ENCODE measurements around the gene CCL27. TPM values are rescaled to one million over a fixed set of nuclear protein-coding genes. Genes with fewer than 3 reads are reported as not detected.
A peak's percentile ranks its signal among the peaks of the same experiment; 100 is the strongest.

The CCL27 gene
- total RNA-seq, 1 donor from 2014 or later, result not detected

DNA sequence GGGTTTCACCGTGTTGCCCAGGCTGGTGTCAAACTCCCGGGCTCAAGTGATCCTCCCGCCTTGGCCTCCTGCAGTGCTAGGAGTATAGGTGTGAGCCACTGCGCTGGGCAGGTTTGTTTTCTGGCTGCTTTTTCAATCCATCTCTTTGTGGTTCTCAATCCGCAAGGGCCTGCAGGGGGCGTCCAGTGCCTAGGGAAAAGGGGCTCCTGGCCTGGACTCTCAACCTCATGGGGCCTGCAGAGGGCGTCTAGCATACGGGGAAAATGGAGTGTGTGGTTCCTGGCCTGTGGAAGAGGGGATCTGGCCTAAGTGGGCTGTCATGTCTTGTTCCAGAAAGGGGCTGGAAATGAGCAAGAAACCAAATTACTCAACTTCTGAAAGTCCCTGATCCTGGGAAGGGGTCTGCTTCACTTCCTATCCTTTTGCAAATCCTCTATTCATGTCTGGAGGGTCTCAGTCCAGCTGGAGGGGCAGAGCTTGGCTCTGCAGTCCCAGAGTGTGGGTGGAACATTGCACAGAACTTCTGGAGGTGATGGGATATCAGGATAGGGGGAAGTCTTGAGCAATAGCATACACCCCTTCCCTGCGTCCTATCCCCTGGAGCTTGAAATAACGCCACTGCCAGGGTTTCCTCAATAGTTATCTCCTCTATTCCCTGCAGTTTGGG, 12.7 kb upstream of the CCL27 start:
- DNase-seq (peak; percentile 65), ATAC-seq (peak; percentile 58 to 77)
- no peaks in the 10 kb centered on the region for H3K9me3 ChIP-seq
- no peak overlapping the region for H3K4me3 ChIP-seq
- no peak overlapping the region for H3K27ac ChIP-seq
- no peaks in the 10 kb centered on the region for H3K4me1 ChIP-seq
- intact Hi-C loops (cut with DNase I), result no loop called here
- TF ChIP-seq, protein P1, sequence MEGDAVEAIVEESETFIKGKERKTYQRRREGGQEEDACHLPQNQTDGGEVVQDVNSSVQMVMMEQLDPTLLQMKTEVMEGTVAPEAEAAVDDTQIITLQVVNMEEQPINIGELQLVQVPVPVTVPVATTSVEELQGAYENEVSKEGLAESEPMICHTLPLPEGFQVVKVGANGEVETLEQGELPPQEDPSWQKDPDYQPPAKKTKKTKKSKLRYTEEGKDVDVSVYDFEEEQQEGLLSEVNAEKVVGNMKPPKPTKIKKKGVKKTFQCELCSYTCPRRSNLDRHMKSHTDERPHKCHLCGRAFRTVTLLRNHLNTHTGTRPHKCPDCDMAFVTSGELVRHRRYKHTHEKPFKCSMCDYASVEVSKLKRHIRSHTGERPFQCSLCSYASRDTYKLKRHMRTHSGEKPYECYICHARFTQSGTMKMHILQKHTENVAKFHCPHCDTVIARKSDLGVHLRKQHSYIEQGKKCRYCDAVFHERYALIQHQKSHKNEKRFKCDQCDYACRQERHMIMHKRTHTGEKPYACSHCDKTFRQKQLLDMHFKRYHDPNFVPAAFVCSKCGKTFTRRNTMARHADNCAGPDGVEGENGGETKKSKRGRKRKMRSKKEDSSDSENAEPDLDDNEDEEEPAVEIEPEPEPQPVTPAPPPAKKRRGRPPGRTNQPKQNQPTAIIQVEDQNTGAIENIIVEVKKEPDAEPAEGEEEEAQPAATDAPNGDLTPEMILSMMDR (IDR thresholded peaks at IDR 0.05), result peak; percentile 55
- no peaks in the 10 kb centered on the region for H3K36me3 ChIP-seq
- no peaks in the 10 kb centered on the region for H3K27me3 ChIP-seq (ENCODE audit: low read depth)

DNA sequence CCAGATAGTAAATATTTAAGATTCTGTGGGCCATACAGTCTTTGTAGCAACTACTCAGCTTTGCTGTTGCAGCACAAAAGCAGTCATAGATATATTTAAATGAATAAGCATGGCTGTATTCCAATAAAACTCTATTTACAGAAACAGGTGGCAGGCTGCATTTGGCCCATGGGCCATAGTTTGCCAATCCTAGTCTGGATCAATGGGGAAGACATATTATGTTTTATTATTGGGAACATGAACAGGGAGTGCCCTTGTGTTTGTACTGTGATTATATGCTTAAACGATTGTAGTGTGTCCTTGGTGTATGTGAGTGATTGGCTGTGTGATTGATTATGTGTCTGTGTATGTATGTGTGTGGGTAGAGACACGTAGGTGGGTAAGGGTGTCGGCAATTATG, 12.0 kb upstream of the CCL27 start:
- Histone ChIP-seq H3K27me3 (ENCODE audit: low read depth) (no peaks in the 10 kb centered on the region), H3K36me3 (no peaks in the 10 kb centered on the region), H3K27ac (no peak overlapping the region), H3K4me1 (no peaks in the 10 kb centered on the region), H3K4me3 (no peak overlapping the region), H3K9me3 (no peaks in the 10 kb centered on the region)
- DNase-seq (no peak), ATAC-seq (no peak)
- intact Hi-C loops (cut with DNase I), result no loop called here
- TF ChIP-seq, protein P1 (IDR thresholded peaks at IDR 0.05), result no peak

DNA sequence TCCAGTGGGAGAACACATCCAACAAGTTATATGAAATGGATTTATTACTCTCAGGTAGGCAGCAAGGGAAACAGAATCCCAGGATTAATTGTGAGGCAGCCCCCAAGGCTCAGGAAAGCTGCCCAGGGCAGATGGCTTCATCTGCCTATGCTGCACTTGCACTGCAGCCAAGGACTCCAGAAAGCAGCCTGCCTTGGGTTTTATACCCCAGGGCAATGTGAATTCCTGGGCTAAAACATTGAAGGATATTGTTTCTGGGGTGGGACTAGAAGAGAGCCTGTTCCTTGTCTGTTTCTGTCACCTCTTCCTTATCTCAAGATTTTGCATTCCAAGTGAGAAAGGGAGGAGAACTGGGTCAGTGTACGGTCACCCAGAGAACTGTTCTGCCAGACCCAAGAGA, 8.8 kb upstream of the CCL27 start:
- no peak overlapping the region for H3K4me3 ChIP-seq
- intact Hi-C loops (cut with DNase I), result no loop called here
- no peak for ATAC-seq

DNA sequence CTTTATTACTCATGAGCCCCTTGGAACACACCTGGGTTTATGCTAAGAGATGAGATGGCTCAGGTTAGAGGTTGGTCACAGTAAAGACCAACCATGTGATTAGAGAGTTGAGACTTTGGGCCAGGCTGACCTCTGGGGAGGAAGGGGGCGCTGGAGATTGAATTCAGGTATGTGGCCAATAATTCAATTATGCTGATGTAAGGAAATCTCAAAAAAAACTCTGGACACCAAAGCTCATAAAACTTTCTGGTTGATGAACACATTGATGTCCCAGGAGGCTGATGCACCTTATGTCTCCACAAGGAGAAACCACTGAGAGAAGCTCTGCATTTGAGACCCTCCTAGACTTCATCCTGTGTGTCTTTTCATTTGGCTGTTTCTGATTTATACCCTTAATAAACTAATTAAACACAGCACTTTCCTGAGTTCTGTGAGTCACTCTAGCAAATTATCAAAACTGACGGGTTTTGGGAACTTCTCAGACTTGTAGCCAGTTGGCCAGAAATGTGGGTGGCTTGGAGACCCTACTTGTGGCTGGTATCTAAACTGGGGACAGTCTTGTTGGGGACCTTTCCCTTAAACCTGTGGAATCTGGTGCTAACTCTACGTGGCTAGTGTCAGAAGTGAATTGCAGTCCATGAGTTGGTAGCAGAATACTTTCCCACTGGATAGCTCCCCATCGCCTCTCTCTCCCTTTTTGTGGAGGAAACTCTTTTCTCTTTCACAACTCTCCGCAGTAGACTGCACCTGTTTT, 7.5 kb upstream of the CCL27 start:
- no peak overlapping the region for H3K27ac ChIP-seq
- TF ChIP-seq, protein P1 (IDR thresholded peaks at IDR 0.05), result no peak
- DNase-seq, result no peak
- H3K27me3 ChIP-seq (ENCODE audit: low read depth), result no peaks in the 10 kb centered on the region
- H3K9me3 ChIP-seq, result no peaks in the 10 kb centered on the region
- peaks cover 14% of the 10 kb centered on the region for H3K4me1 ChIP-seq
- no peak overlapping the region for H3K4me3 ChIP-seq
- H3K36me3 ChIP-seq, result no peaks in the 10 kb centered on the region
- intact Hi-C loops (cut with DNase I), result no loop called here
- ATAC-seq, result no peak

More for the DNA sequence above, 8.8 kb upstream of the CCL27 start:
- H3K9me3 ChIP-seq, result no peaks in the 10 kb centered on the region
- no peaks in the 10 kb centered on the region for H3K27me3 ChIP-seq (ENCODE audit: low read depth)
- H3K36me3 ChIP-seq, result no peaks in the 10 kb centered on the region
- H3K4me1 ChIP-seq, result peaks cover 11% of the 10 kb centered on the region
- TF ChIP-seq, protein P1 (IDR thresholded peaks at IDR 0.05), result no peak
- DNase-seq, result no peak
- no peak overlapping the region for H3K27ac ChIP-seq

DNA sequence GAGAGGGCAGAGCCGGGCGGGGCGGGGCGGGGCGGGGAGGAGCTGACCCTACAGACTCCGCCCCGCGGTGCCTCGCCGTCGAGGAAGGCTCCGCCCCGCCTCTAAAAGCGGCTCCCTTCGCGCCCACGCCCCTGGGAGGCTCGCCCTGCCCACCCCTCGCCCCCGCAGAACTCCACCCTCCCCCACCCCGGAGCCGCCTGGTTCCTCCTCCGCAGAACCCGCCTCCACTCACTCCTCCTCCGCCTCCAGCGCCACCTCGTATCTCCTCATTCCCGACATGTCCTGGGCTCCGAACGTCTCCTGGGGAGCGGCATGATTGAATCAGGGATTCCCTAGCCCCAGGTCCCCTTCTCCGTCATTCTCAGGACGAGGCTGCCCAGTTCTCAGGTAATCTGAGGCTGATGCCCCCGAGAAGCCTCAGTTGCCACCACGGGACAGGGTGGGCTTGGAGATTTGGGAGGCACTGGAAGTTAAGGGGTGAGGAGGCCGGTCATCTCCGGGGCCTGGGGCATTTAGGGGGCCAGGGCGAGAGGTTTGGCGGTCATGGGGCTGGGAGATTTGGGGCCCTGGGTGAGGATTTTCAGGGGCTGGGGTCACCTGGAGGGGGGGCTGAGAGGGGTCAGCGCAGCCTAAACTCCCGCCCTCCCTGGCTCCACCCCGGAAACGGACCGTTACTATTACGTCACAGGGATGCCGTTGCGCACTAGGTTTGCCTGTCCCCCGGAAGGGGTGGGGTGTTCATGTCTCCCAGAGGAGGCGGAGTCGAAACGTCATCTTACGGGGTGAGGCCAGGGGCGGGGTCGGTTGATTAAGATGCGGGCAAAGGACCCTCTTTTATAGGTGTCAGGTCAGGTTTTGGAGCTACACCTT, 3.2 kb upstream of the CCL27 start:
- Histone ChIP-seq H3K36me3 (peaks cover 11% of the 10 kb centered on the region), H3K27me3 (ENCODE audit: low read depth) (no peaks in the 10 kb centered on the region), H3K27ac (peak overlapping the region; percentile 98), H3K4me3 (peak overlapping the region; percentile 69), H3K9me3 (no peaks in the 10 kb centered on the region), H3K4me1 (peaks cover 24% of the 10 kb centered on the region)
- intact Hi-C loops (cut with DNase I), result no loop called here
- TF ChIP-seq, protein P1 (IDR thresholded peaks at IDR 0.05), result no peak
- peak; percentile 95 for DNase-seq
- peak; percentile 95 for ATAC-seq
